HEK293T (cell line): ENCODE measurements around the gene OR4D11.

ENCODE experiments used
- ARNT ChIP-seq: fragments of 450-650 bp; IDR thresholded peaks from 2 replicates; pipeline ENCODE4 v1.6.1; 2017; ENCODE audit warnings: mild to moderate bottlenecking
- BHLHE40 ChIP-seq: fragments of 450-650 bp; IDR thresholded peaks from 2 replicates; pipeline ENCODE4 v1.6.1; 2016; ENCODE audit warnings: mild to moderate bottlenecking, moderate library complexity, borderline replicate concordance
- CTBP1 ChIP-seq: fragments of 450-650 bp; IDR thresholded peaks from 2 replicates; pipeline ENCODE4 v1.6.1; 2016; ENCODE audit warnings: borderline replicate concordance
- ELF4 ChIP-seq: fragments of 450-650 bp; IDR thresholded peaks from 2 replicates; pipeline ENCODE4 v1.6.1; 2017; ENCODE audit warnings: antibody characterized with exemption
- FOXA1 ChIP-seq: fragments of 450-650 bp; IDR thresholded peaks from 2 replicates; pipeline ENCODE4 v1.6.1; 2016; ENCODE audit warnings: mild to moderate bottlenecking
- FOXK2 ChIP-seq: fragments of 450-650 bp; IDR thresholded peaks from 2 replicates; pipeline ENCODE4 v1.6.1; 2016; ENCODE audit warnings: mild to moderate bottlenecking
- FOXM1 ChIP-seq: fragments of 450-650 bp; IDR thresholded peaks from 2 replicates; pipeline ENCODE4 v1.6.1; 2017; ENCODE audit warnings: mild to moderate bottlenecking, borderline replicate concordance
- L3MBTL2 ChIP-seq: fragments of 450-650 bp; conservative IDR thresholded peaks from 2 replicates; pipeline ENCODE4 v1.6.1; 2016; ENCODE audit warnings: mild to moderate bottlenecking
- LEF1 ChIP-seq: fragments of 450-650 bp; IDR thresholded peaks from 2 replicates; pipeline ENCODE4 v1.6.1; 2017; ENCODE audit warnings: mild to moderate bottlenecking, borderline replicate concordance
- SP1 ChIP-seq: fragments of 450-650 bp; IDR thresholded peaks from 2 replicates; pipeline ENCODE4 v1.6.1; 2017
- TARDBP ChIP-seq: fragments of 450-650 bp; IDR thresholded peaks from 2 replicates; pipeline ENCODE4 v1.6.1; 2016
- ZNF384 ChIP-seq: fragments of 450-650 bp; IDR thresholded peaks from 2 replicates; pipeline ENCODE4 v1.6.1; 2016

- TF ChIP-seq L3MBTL2, result no peak
- TF ChIP-seq CTBP1, result no peak
- no peak for TF ChIP-seq ZNF384
- no peak for TF ChIP-seq FOXM1
- TF ChIP-seq FOXA1, result no peak
- no peak for TF ChIP-seq BHLHE40
- no peak for TF ChIP-seq FOXK2
- no peak for TF ChIP-seq ARNT
- no peak for TF ChIP-seq SP1
- TF ChIP-seq LEF1, result no peak
- no peak for TF ChIP-seq ELF4
- no peak for TF ChIP-seq TARDBP
These were observed 46.7 kb upstream of the OR4D11 start, which contains the start of gene OR4D6 for GRCh38 chr11:59456661-59457060.
